ENCODE measurements around the gene BHLHE23.

BHLHE23 gene

DNA sequence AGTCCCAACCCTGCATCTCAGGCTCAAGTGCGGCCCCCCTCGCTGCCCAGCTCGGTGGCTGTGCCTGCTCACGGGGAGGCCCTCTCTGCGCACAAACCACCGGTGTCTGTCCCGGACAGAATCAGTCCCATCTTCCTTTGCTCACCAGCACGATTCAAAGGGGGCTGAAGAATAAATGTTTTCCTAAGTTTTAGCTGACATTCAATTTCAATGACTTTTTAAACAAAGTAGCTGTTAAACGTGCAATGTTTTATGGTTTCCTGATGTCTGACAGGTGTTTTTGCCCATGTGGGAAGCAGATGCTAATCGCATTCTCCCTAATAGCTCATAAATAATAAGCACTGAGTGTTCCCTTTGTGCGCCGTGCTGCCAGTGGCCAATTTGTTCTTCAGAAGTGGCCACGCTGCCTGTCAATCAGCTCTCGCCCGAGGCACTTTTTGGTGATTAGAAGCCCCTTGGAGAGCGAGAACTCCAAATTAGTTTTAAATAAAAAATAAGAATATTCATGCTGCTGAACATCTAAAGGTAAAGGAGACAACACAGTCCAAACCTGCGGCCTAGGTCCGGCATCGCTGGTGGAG, 26.3 kb downstream of the BHLHE23 start:
- TF ChIP-seq, protein P1, sequence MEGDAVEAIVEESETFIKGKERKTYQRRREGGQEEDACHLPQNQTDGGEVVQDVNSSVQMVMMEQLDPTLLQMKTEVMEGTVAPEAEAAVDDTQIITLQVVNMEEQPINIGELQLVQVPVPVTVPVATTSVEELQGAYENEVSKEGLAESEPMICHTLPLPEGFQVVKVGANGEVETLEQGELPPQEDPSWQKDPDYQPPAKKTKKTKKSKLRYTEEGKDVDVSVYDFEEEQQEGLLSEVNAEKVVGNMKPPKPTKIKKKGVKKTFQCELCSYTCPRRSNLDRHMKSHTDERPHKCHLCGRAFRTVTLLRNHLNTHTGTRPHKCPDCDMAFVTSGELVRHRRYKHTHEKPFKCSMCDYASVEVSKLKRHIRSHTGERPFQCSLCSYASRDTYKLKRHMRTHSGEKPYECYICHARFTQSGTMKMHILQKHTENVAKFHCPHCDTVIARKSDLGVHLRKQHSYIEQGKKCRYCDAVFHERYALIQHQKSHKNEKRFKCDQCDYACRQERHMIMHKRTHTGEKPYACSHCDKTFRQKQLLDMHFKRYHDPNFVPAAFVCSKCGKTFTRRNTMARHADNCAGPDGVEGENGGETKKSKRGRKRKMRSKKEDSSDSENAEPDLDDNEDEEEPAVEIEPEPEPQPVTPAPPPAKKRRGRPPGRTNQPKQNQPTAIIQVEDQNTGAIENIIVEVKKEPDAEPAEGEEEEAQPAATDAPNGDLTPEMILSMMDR (conservative IDR thresholded peaks at IDR 0.05; ENCODE audit: low read depth, low read length), result no peak
- no peak for DNase-seq (ENCODE audit: low read depth)
- H3K4me3 ChIP-seq (ENCODE audit: low read length), result no peak overlapping the region

DNA sequence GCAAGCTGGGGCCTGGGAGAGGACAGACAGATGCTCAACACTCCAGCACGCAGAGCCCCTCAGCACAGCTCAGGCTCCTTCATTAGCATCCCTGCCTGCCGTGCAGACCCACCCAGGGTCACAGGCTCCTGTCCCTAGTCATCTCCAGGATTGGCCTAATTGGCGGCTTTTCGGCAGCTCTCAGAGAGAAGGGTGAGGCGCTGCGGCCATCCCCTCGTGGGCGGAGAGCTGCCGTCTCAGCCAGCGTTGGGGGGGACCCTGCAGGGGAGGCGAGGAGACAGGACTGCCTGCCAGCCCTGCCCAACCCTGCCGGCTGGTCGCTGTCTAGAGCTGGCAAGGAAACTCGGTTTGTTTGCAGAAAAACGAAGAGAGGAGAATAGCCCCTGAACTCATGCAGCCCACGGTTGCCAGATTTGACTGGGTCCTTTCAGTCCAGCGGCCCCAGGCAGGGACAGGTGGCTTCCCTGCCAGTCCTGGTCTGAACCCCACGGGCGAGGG, 26.8 kb downstream of the BHLHE23 start:
- TF ChIP-seq, protein P1 (conservative IDR thresholded peaks at IDR 0.05; ENCODE audit: low read depth, low read length), result no peak
- no peak for DNase-seq (ENCODE audit: low read depth)

GRCh38 chr20:62979310-62979709, 27.5 kb downstream of the BHLHE23 start:
- DNase-seq (ENCODE audit: low read depth), result no peak
- H3K4me3 ChIP-seq (ENCODE audit: low read length), result no peak overlapping the region
- TF ChIP-seq, protein P1 (conservative IDR thresholded peaks at IDR 0.05; ENCODE audit: low read depth, low read length), result no peak

More for the DNA sequence above, 26.8 kb downstream of the BHLHE23 start:
- no peak overlapping the region for H3K4me3 ChIP-seq (ENCODE audit: low read length)

GRCh38 chr20:62978561-62978943, 28.2 kb downstream of the BHLHE23 start:
- no peak for DNase-seq (ENCODE audit: low read depth)
- H3K4me3 ChIP-seq (ENCODE audit: low read length), result no peak overlapping the region
- TF ChIP-seq, protein P1 (conservative IDR thresholded peaks at IDR 0.05; ENCODE audit: low read depth, low read length), result no peak

- TF ChIP-seq, protein P1 (conservative IDR thresholded peaks at IDR 0.05; ENCODE audit: low read depth, low read length), result no peak
- no peak overlapping the region for H3K4me3 ChIP-seq (ENCODE audit: low read length)
- DNase-seq (ENCODE audit: low read depth), result no peak
These were observed 28.9 kb downstream of the BHLHE23 start for GRCh38 chr20:62977613-62978560.

GRCh38 chr20:62976886-62977285, 29.9 kb downstream of the BHLHE23 start:
- no peak overlapping the region for H3K4me3 ChIP-seq (ENCODE audit: low read length)
- TF ChIP-seq, protein P1 (conservative IDR thresholded peaks at IDR 0.05; ENCODE audit: low read depth, low read length), result no peak
- no peak for DNase-seq (ENCODE audit: low read depth)

Data from retinal pigment epithelial cell (primary cell).